ENCODE measurements around the gene SNAI3. TPM values are rescaled to one million over a fixed set of nuclear protein-coding genes. Genes with fewer than 3 reads are reported as not detected.

SNAI3 gene
- polyA plus RNA-seq, 1 donor from 2014 or later, result not detected

DNA sequence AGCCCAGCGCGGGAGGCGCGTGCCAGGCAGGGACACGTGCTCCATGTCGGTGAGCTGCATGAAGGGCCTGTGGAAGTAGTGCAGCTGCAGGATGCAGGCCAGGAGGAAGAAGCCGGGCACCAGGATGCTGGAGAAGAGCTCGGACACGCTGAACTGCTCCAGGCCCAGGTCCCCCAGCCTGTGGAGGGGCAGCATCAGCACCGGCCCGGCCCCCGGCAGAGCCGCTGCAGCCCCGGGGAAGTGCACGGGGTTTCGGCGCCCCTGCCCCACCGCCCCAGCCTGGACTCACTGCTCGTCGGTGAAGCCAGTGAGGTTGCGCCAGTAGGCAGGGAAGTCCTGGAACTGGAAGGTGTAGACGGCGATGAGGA is 48.0 kb upstream of the SNAI3 start:
- H3F3A ChIP-seq (ENCODE audit: insufficient read depth, low read length, poor library complexity, severe bottlenecking), result no peaks in the 10 kb centered on the region
- H3K9me3 ChIP-seq (ENCODE audit: low read length), result no peaks in the 10 kb centered on the region
- H3K9ac ChIP-seq (ENCODE audit: low read length), result no peak overlapping the region
- no peak overlapping the region for H3K27ac ChIP-seq (ENCODE audit: low read length)
- no peaks in the 10 kb centered on the region for H3K27me3 ChIP-seq (ENCODE audit: insufficient read depth, low read depth, low read length)
- no peaks in the 10 kb centered on the region for H3K9me2 ChIP-seq (ENCODE audit: insufficient read depth, low read length)
- no peaks in the 10 kb centered on the region for H3K79me2 ChIP-seq (replicated peaks; ENCODE audit: insufficient read depth, low read length)
- no peak for TF ChIP-seq SMC3 (conservative IDR thresholded peaks at IDR 0.05; ENCODE audit: poor library complexity)
- TF ChIP-seq REST (IDR thresholded peaks at IDR 0.05; ENCODE audit: borderline replicate concordance), result no peak
- TF ChIP-seq EP300 (conservative IDR thresholded peaks at IDR 0.05; ENCODE audit: poor library complexity, severe bottlenecking), result no peak
- TF ChIP-seq MXI1 (conservative IDR thresholded peaks at IDR 0.05; ENCODE audit: poor library complexity, severe bottlenecking), result no peak
- TF ChIP-seq TAF1 (IDR thresholded peaks at IDR 0.05; ENCODE audit: low read depth), result no peak
- no peak for TF ChIP-seq POLR2AphosphoS5 (IDR thresholded peaks at IDR 0.05)
- TF ChIP-seq, protein P1, sequence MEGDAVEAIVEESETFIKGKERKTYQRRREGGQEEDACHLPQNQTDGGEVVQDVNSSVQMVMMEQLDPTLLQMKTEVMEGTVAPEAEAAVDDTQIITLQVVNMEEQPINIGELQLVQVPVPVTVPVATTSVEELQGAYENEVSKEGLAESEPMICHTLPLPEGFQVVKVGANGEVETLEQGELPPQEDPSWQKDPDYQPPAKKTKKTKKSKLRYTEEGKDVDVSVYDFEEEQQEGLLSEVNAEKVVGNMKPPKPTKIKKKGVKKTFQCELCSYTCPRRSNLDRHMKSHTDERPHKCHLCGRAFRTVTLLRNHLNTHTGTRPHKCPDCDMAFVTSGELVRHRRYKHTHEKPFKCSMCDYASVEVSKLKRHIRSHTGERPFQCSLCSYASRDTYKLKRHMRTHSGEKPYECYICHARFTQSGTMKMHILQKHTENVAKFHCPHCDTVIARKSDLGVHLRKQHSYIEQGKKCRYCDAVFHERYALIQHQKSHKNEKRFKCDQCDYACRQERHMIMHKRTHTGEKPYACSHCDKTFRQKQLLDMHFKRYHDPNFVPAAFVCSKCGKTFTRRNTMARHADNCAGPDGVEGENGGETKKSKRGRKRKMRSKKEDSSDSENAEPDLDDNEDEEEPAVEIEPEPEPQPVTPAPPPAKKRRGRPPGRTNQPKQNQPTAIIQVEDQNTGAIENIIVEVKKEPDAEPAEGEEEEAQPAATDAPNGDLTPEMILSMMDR (IDR thresholded peaks at IDR 0.05; ENCODE audit: poor library complexity, severe bottlenecking), result no peak
- no peak for TF ChIP-seq RAD21 (conservative IDR thresholded peaks at IDR 0.05)
- no peak for TF ChIP-seq EZH2 (IDR thresholded peaks at IDR 0.05; ENCODE audit: borderline replicate concordance, insufficient read depth, low read length, poor library complexity, severe bottlenecking)
- no peaks in the 10 kb centered on the region for H3K36me3 ChIP-seq (ENCODE audit: insufficient read depth, low read length)
- H3K4me2 ChIP-seq (ENCODE audit: low read length), result no peak overlapping the region
- no peak overlapping the region for H3K4me3 ChIP-seq (ENCODE audit: low read length)
- H4K20me1 ChIP-seq (ENCODE audit: insufficient read depth), result no peaks in the 10 kb centered on the region
- no peak overlapping the region for H2AFZ ChIP-seq (ENCODE audit: low read depth, low read length)

- Histone ChIP-seq H3K9ac (ENCODE audit: low read length) (no peak overlapping the region), H3K27ac (ENCODE audit: low read length) (no peak overlapping the region), H3F3A (ENCODE audit: insufficient read depth, low read length, poor library complexity, severe bottlenecking) (no peaks in the 10 kb centered on the region), H3K36me3 (ENCODE audit: insufficient read depth, low read length) (no peaks in the 10 kb centered on the region), H3K27me3 (ENCODE audit: insufficient read depth, low read depth, low read length) (no peaks in the 10 kb centered on the region), H3K4me3 (ENCODE audit: low read length) (no peak overlapping the region), H3K9me3 (ENCODE audit: low read length) (no peaks in the 10 kb centered on the region), H2AFZ (ENCODE audit: low read depth, low read length) (no peak overlapping the region), H3K79me2 (replicated peaks; ENCODE audit: insufficient read depth, low read length) (no peaks in the 10 kb centered on the region), H4K20me1 (ENCODE audit: insufficient read depth) (no peaks in the 10 kb centered on the region), H3K9me2 (ENCODE audit: insufficient read depth, low read length) (no peaks in the 10 kb centered on the region), H3K4me2 (ENCODE audit: low read length) (no peak overlapping the region)
- no peak for TF ChIP-seq REST (IDR thresholded peaks at IDR 0.05; ENCODE audit: borderline replicate concordance)
- TF ChIP-seq MXI1 (conservative IDR thresholded peaks at IDR 0.05; ENCODE audit: poor library complexity, severe bottlenecking), result no peak
- TF ChIP-seq EZH2 (IDR thresholded peaks at IDR 0.05; ENCODE audit: borderline replicate concordance, insufficient read depth, low read length, poor library complexity, severe bottlenecking), result no peak
- no peak for TF ChIP-seq TAF1 (IDR thresholded peaks at IDR 0.05; ENCODE audit: low read depth)
- TF ChIP-seq POLR2AphosphoS5 (IDR thresholded peaks at IDR 0.05), result no peak
- TF ChIP-seq RAD21 (conservative IDR thresholded peaks at IDR 0.05), result no peak
- TF ChIP-seq, protein P1 (IDR thresholded peaks at IDR 0.05; ENCODE audit: poor library complexity, severe bottlenecking), result no peak
- no peak for TF ChIP-seq SMC3 (conservative IDR thresholded peaks at IDR 0.05; ENCODE audit: poor library complexity)
- no peak for TF ChIP-seq EP300 (conservative IDR thresholded peaks at IDR 0.05; ENCODE audit: poor library complexity, severe bottlenecking)
These were observed 47.5 kb upstream of the SNAI3 start for GRCh38 chr16:88733630-88734360.
